ENCODE measurements around the gene CCN2.
A peak's percentile ranks its signal among the peaks of the same experiment; 100 is the strongest.

The CCN2 gene

GRCh38 chr6:131937226-131937625 is 13.9 kb downstream of the CCN2 start:
- ChIA-PET CTCF (no interaction called here), POLR2A (interaction anchor here (2.1 kb wide), 1 partner anchor 14 kb away, joined by 9 read pairs; the partner anchor contains the start of gene CCN2)
- DNase-seq (ENCODE audit: extremely low spot score): no peak
- TF ChIP-seq LEF1 (IDR thresholded peaks at IDR 0.05; ENCODE audit: borderline replicate concordance): no peak
- no peak for TF ChIP-seq ZNF384 (IDR thresholded peaks at IDR 0.05)
- no peak for TF ChIP-seq ELF4 (IDR thresholded peaks at IDR 0.05)
- no peak for TF ChIP-seq ARNT (IDR thresholded peaks at IDR 0.05)
- TF ChIP-seq L3MBTL2 (conservative IDR thresholded peaks at IDR 0.05): no peak
- TF ChIP-seq SP1 (IDR thresholded peaks at IDR 0.05): no peak
- TF ChIP-seq FOXM1 (IDR thresholded peaks at IDR 0.05; ENCODE audit: borderline replicate concordance): no peak
- no peak for TF ChIP-seq HDGF (IDR thresholded peaks at IDR 0.05; ENCODE audit: borderline replicate concordance)
- no peak for TF ChIP-seq FOXK2 (IDR thresholded peaks at IDR 0.05)
- no peak for TF ChIP-seq SUZ12 (IDR thresholded peaks at IDR 0.05)
- no peak for TF ChIP-seq FOXA1 (IDR thresholded peaks at IDR 0.05)
- TF ChIP-seq NFRKB (IDR thresholded peaks at IDR 0.05): no peak
- TF ChIP-seq PKNOX1 (IDR thresholded peaks at IDR 0.05): no peak

- TF ChIP-seq SP1 (IDR thresholded peaks at IDR 0.05) (no peak), L3MBTL2 (conservative IDR thresholded peaks at IDR 0.05) (no peak)
- no peak for DNase-seq (ENCODE audit: extremely low spot score)
- ChIA-PET CTCF (interaction anchor here (1.8 kb wide), 1 partner anchor 11 kb away, joined by 6 read pairs; no protein-coding TSS in a partner anchor), POLR2A (no interaction called here)
These were observed 15.0 kb downstream of the CCN2 start for GRCh38 chr6:131936156-131936555.

- ChIA-PET POLR2A (no interaction called here), CTCF (interaction anchor here (0.5 to 1.7 kb wide), 5 partner anchors 8 to 738 kb away, joined by 3 to 6 read pairs (median 4); no protein-coding TSS in a partner anchor)
- TF ChIP-seq NFRKB (IDR thresholded peaks at IDR 0.05) (no peak), FOXA1 (IDR thresholded peaks at IDR 0.05) (no peak), BHLHE40 (IDR thresholded peaks at IDR 0.05; ENCODE audit: borderline replicate concordance) (no peak), TARDBP (IDR thresholded peaks at IDR 0.05) (no peak), PKNOX1 (IDR thresholded peaks at IDR 0.05) (no peak), LEF1 (IDR thresholded peaks at IDR 0.05; ENCODE audit: borderline replicate concordance) (no peak), ELF4 (IDR thresholded peaks at IDR 0.05) (no peak)
- DNase-seq (ENCODE audit: extremely low spot score): no peak
These were observed 20.0 kb downstream of the CCN2 start for GRCh38 chr6:131931063-131931750.

GRCh38 chr6:131929976-131930375 is 21.2 kb downstream of the CCN2 start:
- ChIA-PET POLR2A (no interaction called here), CTCF (interaction anchor here (1.2 kb wide), 1 partner anchor 15 kb away, joined by 4 read pairs; no protein-coding TSS in a partner anchor)
- no peak for DNase-seq (ENCODE audit: extremely low spot score)
- TF ChIP-seq L3MBTL2 (conservative IDR thresholded peaks at IDR 0.05): no peak
- no peak; the same call in 1 of the 2 replicates for TF ChIP-seq PKNOX1 (IDR thresholded peaks at IDR 0.05)
- TF ChIP-seq ARNT (IDR thresholded peaks at IDR 0.05): no peak
- TF ChIP-seq LEF1 (IDR thresholded peaks at IDR 0.05; ENCODE audit: borderline replicate concordance): no peak
- no peak for TF ChIP-seq ELF4 (IDR thresholded peaks at IDR 0.05)
- no peak for TF ChIP-seq NFRKB (IDR thresholded peaks at IDR 0.05)
- no peak for TF ChIP-seq SP1 (IDR thresholded peaks at IDR 0.05)
- no peak for TF ChIP-seq SUZ12 (IDR thresholded peaks at IDR 0.05)
- TF ChIP-seq CTBP1 (IDR thresholded peaks at IDR 0.05; ENCODE audit: borderline replicate concordance): no peak
- no peak for TF ChIP-seq FOXM1 (IDR thresholded peaks at IDR 0.05; ENCODE audit: borderline replicate concordance)
- no peak for TF ChIP-seq FOXK2 (IDR thresholded peaks at IDR 0.05)
- TF ChIP-seq BHLHE40 (IDR thresholded peaks at IDR 0.05; ENCODE audit: borderline replicate concordance): no peak
- no peak for TF ChIP-seq ZNF384 (IDR thresholded peaks at IDR 0.05)

- TF ChIP-seq ELF4 (IDR thresholded peaks at IDR 0.05) (no peak), TARDBP (IDR thresholded peaks at IDR 0.05) (no peak), SUZ12 (IDR thresholded peaks at IDR 0.05) (no peak), NFRKB (IDR thresholded peaks at IDR 0.05) (no peak)
- ChIA-PET POLR2A (no interaction called here), CTCF (no interaction called here)
- DNase-seq (ENCODE audit: extremely low spot score): no peak
These were observed 21.9 kb downstream of the CCN2 start for GRCh38 chr6:131929264-131929663.

GRCh38 chr6:131924881-131925474 is 26.2 kb downstream of the CCN2 start:
- DNase-seq (ENCODE audit: extremely low spot score): peak; percentile 45
- ChIA-PET POLR2A (no interaction called here), CTCF (interaction anchor here (0.8 to 1.9 kb wide), 14 partner anchors 10 to 375 kb away, joined by 3 to 8 read pairs (median 3); no protein-coding TSS in a partner anchor)
- no peak for TF ChIP-seq HDGF (IDR thresholded peaks at IDR 0.05; ENCODE audit: borderline replicate concordance)
- peak; percentile 28; the same call in 1 of the 2 replicates for TF ChIP-seq PKNOX1 (IDR thresholded peaks at IDR 0.05)

Data from HEK293T (cell line).